DMS 273 treated with DMSO at 0.1 percent for 48 hours (cell line): Measurements from ENCODE around the gene RUFY2.
"Not testable (repeated sequence)": the region's sequence is repeated elsewhere in the genome, so short reads cannot be mapped to it uniquely, and the experiment has no call there.

Experiments used
- DNase-seq: peaks from one replicate; lab custom pipeline; 2025; lab: John Stamatoyannopoulos, UW

The RUFY2 gene

GRCh38 chr10:68327889-68328786 is 78.9 kb downstream of the RUFY2 start:
- DNase-seq: peak; percentile 8

GRCh38 chr10:68324396-68324795 is 82.7 kb downstream of the RUFY2 start:
- not testable (repeated sequence) for DNase-seq

- DNase-seq: no peak
Observed at GRCh38 chr10:68318331-68319059, 88.6 kb downstream of the RUFY2 start.

GRCh38 chr10:68315582-68315981 is 91.5 kb downstream of the RUFY2 start:
- DNase-seq: no peak

GRCh38 chr10:68314930-68315329 is 92.1 kb downstream of the RUFY2 start:
- DNase-seq: not testable (repeated sequence)

- DNase-seq: no peak
Observed at GRCh38 chr10:68310531-68310930, 96.5 kb downstream of the RUFY2 start.

GRCh38 chr10:68305854-68306253 is 101.2 kb downstream of the RUFY2 start:
- no peak for DNase-seq

GRCh38 chr10:68303849-68304412 is 103.1 kb downstream of the RUFY2 start:
- DNase-seq: no peak

- no peak for DNase-seq
Observed at GRCh38 chr10:68302871-68303270, 104.2 kb downstream of the RUFY2 start.

GRCh38 chr10:68302503-68302823 is 104.6 kb downstream of the RUFY2 start:
- no peak for DNase-seq

- DNase-seq: peak; percentile 1
Observed at GRCh38 chr10:68301790-68302502, 105.1 kb downstream of the RUFY2 start.

GRCh38 chr10:68301301-68301700 is 105.8 kb downstream of the RUFY2 start:
- DNase-seq: no peak

- DNase-seq: no peak
Observed at GRCh38 chr10:68296843-68297663, 110.0 kb downstream of the RUFY2 start.
